ENCODE measurements around the gene JPH3. TPM values are rescaled to one million over a fixed set of nuclear protein-coding genes. Genes with fewer than 3 reads are reported as not detected.

JPH3 gene
- total RNA-seq, 1 experiment from 2014 or later: 1.4 TPM

- Histone ChIP-seq H3K9me3 (ENCODE audit: low read depth, low read length, poor library complexity, severe bottlenecking) (no peaks in the 10 kb centered on the region), H3K4me1 (ENCODE audit: insufficient read depth, low read length, poor library complexity, severe bottlenecking) (peaks cover 6% of the 10 kb centered on the region), H3K27me3 (replicated peaks; ENCODE audit: insufficient read depth, low read depth, low read length, poor library complexity) (no peaks in the 10 kb centered on the region), H3K27ac (ENCODE audit: low read depth, low read length, poor library complexity, severe bottlenecking) (no peak overlapping the region), H3K36me3 (ENCODE audit: insufficient read depth, low read length, poor library complexity, severe bottlenecking) (peaks cover 18% of the 10 kb centered on the region), H3K4me3 (ENCODE audit: low read depth, low read length, poor library complexity, severe bottlenecking) (no peak overlapping the region)
- POLR2A ChIA-PET (ENCODE audit: low non-redundant PET): no interaction called here
- intact Hi-C loops (cut with micrococcal nuclease; ENCODE audit: unreplicated experiment): no loop called here
- no peak for DNase-seq (ENCODE audit: low spot score)
- BruUV-seq (replicated peaks): no TSS peak
- CTCF ChIA-PET: no interaction called here
- TF ChIP-seq CTCF (conservative IDR thresholded peaks at IDR 0.05; ENCODE audit: low read depth, low read length): no peak
- no peak for TF ChIP-seq EZH2 (IDR thresholded peaks at IDR 0.05; ENCODE audit: borderline replicate concordance, low read depth, low read length, poor library complexity, severe bottlenecking)
Observed at GRCh38 chr16:87740441-87740840, 138.1 kb downstream of the JPH3 start.

GRCh38 chr16:87740909-87741424, 138.7 kb downstream of the JPH3 start:
- no TSS peak for BruUV-seq (replicated peaks)
- intact Hi-C loops (cut with micrococcal nuclease; ENCODE audit: unreplicated experiment): no loop called here
- H3K4me3 ChIP-seq (ENCODE audit: low read depth, low read length, poor library complexity, severe bottlenecking): no peak overlapping the region
- peaks cover 18% of the 10 kb centered on the region for H3K36me3 ChIP-seq (ENCODE audit: insufficient read depth, low read length, poor library complexity, severe bottlenecking)
- H3K4me1 ChIP-seq (ENCODE audit: insufficient read depth, low read length, poor library complexity, severe bottlenecking): peaks cover 6% of the 10 kb centered on the region
- CTCF ChIA-PET: no interaction called here
- TF ChIP-seq CTCF (conservative IDR thresholded peaks at IDR 0.05; ENCODE audit: low read depth, low read length) (no peak), EZH2 (IDR thresholded peaks at IDR 0.05; ENCODE audit: borderline replicate concordance, low read depth, low read length, poor library complexity, severe bottlenecking) (no peak)
- DNase-seq (ENCODE audit: low spot score): no peak
- no peak overlapping the region for H3K27ac ChIP-seq (ENCODE audit: low read depth, low read length, poor library complexity, severe bottlenecking)
- POLR2A ChIA-PET (ENCODE audit: low non-redundant PET): no interaction called here
- H3K9me3 ChIP-seq (ENCODE audit: low read depth, low read length, poor library complexity, severe bottlenecking): no peaks in the 10 kb centered on the region
- no peaks in the 10 kb centered on the region for H3K27me3 ChIP-seq (replicated peaks; ENCODE audit: insufficient read depth, low read depth, low read length, poor library complexity)

GRCh38 chr16:87741700-87742415, 139.6 kb downstream of the JPH3 start:
- ChIA-PET POLR2A (ENCODE audit: low non-redundant PET) (no interaction called here), CTCF (no interaction called here)
- no TSS peak for BruUV-seq (replicated peaks)
- peaks cover 6% of the 10 kb centered on the region for H3K4me1 ChIP-seq (ENCODE audit: insufficient read depth, low read length, poor library complexity, severe bottlenecking)
- no peak overlapping the region for H3K4me3 ChIP-seq (ENCODE audit: low read depth, low read length, poor library complexity, severe bottlenecking)
- TF ChIP-seq CTCF (conservative IDR thresholded peaks at IDR 0.05; ENCODE audit: low read depth, low read length) (no peak), EZH2 (IDR thresholded peaks at IDR 0.05; ENCODE audit: borderline replicate concordance, low read depth, low read length, poor library complexity, severe bottlenecking) (no peak)
- H3K9me3 ChIP-seq (ENCODE audit: low read depth, low read length, poor library complexity, severe bottlenecking): no peaks in the 10 kb centered on the region
- DNase-seq (ENCODE audit: low spot score): no peak
- peaks cover 22% of the 10 kb centered on the region for H3K36me3 ChIP-seq (ENCODE audit: insufficient read depth, low read length, poor library complexity, severe bottlenecking)
- no peaks in the 10 kb centered on the region for H3K27me3 ChIP-seq (replicated peaks; ENCODE audit: insufficient read depth, low read depth, low read length, poor library complexity)
- intact Hi-C loops (cut with micrococcal nuclease; ENCODE audit: unreplicated experiment): no loop called here
- no peak overlapping the region for H3K27ac ChIP-seq (ENCODE audit: low read depth, low read length, poor library complexity, severe bottlenecking)

Data from A673 (cell line).